Measurements from ENCODE around the gene DUSP8.

DUSP8 gene

DNA sequence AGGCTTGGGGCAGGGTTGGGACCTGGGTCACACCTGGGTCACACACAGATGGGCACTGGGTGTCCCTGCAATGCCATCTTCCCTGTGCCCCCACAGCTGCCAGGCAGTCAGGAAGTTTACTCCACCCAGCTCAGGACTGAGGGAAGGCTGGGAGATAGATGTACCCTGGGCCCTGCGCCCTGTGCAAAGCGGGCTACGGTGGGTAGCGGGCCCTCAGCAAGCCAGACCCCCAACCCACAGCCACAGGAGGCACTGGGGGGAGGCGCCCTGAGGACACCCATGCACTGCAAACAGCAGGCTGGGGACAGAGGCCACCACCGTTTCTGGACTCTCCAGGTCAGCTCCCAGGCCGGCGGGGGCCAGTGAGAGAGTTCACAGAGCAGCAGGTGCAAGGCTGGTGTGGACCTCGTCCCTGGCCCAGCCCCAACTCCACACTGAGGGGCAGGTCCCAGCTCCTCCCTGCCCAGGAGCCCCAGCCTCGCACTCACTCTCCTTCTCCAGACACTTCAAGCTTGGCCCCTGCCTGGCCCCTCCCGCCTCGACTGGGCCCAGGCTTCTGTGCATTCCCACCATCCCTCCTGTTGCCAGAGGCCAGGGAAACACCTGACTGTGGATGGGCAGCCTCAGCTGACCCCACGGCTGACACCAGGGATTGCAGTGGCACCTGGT lies 4.9 kb downstream of the DUSP8 start:
- H3K4me3 ChIP-seq (ENCODE audit: low read depth, low read length): no peak overlapping the region
- no peak for DNase-seq (ENCODE audit: low read depth)
- TF ChIP-seq, protein P1, sequence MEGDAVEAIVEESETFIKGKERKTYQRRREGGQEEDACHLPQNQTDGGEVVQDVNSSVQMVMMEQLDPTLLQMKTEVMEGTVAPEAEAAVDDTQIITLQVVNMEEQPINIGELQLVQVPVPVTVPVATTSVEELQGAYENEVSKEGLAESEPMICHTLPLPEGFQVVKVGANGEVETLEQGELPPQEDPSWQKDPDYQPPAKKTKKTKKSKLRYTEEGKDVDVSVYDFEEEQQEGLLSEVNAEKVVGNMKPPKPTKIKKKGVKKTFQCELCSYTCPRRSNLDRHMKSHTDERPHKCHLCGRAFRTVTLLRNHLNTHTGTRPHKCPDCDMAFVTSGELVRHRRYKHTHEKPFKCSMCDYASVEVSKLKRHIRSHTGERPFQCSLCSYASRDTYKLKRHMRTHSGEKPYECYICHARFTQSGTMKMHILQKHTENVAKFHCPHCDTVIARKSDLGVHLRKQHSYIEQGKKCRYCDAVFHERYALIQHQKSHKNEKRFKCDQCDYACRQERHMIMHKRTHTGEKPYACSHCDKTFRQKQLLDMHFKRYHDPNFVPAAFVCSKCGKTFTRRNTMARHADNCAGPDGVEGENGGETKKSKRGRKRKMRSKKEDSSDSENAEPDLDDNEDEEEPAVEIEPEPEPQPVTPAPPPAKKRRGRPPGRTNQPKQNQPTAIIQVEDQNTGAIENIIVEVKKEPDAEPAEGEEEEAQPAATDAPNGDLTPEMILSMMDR (conservative IDR thresholded peaks at IDR 0.05; ENCODE audit: low read depth, low read length): peak; percentile 1

DNA sequence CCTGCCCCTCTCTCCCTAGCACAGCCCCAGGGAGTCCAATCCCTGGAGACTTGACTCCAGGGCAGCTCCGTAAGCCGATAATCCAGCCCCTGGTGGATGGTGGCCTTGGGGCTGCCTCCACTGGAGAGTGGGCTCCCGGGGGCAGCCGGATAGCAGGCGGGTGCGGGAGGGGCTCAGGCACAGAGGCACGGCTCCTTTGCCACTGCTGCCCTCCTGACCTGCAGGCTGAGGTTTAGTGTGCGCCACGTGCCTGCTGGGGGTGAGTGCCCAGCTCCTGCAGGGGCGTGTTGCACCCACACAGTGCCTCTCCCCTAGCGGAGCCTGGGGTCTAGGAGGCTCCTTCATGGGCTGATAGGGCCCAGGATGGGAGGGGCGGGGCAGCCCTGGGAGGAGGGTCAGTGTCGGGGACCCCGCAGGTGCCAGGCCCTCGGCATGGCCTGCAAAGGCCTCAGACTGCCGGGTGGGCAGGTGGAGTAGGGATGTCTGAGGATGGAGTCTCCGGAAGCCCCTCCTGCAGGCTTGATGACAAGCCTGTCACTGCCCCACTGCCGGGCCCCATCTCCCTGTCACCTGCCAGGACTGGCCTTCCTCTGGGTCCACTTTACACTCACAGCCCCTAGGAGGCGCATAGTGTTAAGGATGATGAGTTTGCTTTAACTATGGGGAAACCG lies 5.6 kb downstream of the DUSP8 start:
- TF ChIP-seq, protein P1 (conservative IDR thresholded peaks at IDR 0.05; ENCODE audit: low read depth, low read length): peak; percentile 22
- H3K4me3 ChIP-seq (ENCODE audit: low read depth, low read length): no peak overlapping the region
- no peak for DNase-seq (ENCODE audit: low read depth)

DNA sequence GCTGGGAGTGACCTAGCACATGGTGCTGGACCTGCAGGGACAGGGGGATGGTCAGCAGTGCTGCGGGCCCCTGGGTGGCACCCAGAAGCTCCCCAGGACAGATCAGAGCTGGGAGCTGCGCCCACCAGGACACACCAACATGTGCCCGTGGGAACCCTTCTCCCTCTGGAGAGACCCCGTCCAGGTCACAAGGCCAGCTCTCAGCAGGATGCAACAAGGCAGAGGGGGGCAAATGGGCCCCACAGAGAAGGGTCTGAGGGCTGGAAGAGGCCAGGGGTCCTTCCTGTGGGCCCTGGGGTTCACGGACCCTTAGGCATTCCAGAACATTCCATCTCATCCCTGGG lies 6.2 kb downstream of the DUSP8 start:
- TF ChIP-seq, protein P1 (conservative IDR thresholded peaks at IDR 0.05; ENCODE audit: low read depth, low read length): no peak
- no peak for DNase-seq (ENCODE audit: low read depth)
- no peak overlapping the region for H3K4me3 ChIP-seq (ENCODE audit: low read depth, low read length)

DNA sequence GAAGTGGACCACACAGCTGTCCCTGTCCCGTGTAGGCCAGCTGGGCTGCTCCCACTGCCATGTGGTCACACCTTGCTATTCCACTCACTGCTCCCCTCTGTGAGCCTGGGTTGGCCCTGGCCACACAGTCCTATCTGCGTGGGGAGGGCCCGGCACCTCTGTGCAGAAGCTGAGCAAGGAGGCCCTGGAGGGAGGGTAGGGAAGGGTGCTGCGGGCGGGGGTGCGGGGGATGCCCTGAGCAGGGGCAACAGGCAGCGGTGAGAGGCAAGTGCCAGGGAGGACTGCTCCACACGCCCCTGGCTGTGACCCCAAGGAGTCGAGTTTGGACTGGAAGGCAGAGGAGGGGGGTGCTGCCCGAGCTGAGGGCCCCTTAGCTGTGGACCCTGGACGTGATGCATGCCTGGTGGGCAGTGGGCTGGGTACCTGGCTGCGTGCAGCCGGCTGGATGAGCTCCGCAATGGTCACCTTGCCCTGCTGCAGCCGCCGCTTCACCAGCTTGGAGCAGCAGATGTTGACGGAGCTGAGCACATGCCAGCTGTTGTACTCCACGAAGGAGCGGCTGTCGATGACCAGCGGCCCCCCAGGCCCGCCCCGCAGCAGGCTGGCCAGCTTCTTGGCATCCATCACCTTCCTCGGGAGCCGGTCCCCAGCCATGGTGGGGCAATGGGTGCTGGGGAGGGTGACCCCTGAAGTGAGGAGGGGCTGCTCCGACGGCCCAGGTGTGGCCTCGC lies 6.7 kb downstream of the DUSP8 start:
- no peak for DNase-seq (ENCODE audit: low read depth)
- TF ChIP-seq, protein P1 (conservative IDR thresholded peaks at IDR 0.05; ENCODE audit: low read depth, low read length): no peak
- no peak overlapping the region for H3K4me3 ChIP-seq (ENCODE audit: low read depth, low read length)

DNA sequence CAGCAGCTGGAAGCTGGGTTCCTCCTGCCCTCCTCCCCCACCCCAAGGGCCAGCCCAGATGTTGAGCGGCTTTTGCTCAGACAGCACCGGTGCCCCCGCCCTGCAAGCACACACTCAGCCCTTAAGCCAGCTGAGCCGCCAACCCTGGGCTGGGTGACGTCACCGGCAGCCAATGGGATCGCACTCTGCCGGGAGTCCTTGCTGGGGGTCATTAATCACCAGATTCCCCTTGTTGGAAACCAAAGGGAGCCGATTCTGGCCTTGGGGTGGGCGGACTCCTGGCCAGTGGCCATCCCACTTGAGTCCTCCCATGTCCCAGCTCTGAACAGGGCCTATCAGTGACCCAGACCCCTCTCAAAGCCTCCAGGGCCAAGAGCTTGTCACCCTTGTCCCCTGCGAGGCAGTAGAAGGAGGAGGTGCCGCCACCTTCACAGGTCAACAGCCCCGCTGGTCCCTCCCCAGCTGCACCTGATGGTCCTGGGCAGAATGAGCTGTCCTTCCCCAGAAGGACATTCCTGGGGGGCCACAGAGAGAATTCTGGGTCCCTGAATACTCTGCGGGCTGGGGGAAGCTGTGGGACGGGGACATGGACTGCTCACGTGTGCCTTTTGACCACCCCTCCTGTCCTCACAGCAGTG lies 7.4 kb downstream of the DUSP8 start:
- TF ChIP-seq, protein P1 (conservative IDR thresholded peaks at IDR 0.05; ENCODE audit: low read depth, low read length): no peak
- peak; percentile 81 for DNase-seq (ENCODE audit: low read depth)
- no peak overlapping the region for H3K4me3 ChIP-seq (ENCODE audit: low read depth, low read length)

DNA sequence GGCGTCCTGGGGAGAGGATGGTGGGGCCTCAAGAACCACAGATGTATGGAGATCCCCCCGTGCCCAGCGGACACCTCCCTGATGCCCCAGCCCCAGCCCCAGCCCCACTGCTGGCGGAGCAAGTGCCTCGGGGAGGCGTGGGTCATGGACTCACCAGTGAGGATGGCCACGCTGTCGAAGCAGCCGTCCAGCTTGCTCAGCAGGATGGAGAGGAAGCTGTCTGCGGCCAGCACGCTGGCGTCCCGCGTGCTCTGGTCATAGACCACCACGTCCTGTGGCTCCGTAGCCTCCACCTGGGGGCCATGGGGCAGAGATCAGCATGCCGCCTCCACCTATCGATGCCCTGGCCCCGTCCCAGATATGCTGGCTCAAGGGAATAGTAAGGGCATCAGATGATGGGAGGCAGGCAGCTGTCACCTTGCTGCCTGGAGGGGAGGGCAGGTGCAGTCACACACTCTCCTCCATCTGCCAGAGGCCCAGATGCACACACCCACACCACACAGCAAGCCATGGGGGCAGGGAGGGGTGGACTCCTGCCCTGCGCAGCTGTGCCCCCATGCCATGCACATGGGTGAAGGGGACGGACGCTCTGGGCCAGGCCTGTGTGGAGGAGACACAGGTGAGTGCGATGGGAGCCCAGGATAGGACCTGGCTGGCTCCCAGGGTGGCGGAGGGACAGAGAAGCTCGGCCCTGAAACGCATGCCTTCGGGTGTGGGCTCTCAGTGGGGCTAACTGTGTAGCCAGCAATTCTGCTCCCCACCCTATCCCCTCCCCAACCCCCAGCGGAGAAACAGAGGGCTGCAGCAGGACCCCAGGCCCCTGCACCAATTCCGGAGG lies 8.2 kb downstream of the DUSP8 start:
- TF ChIP-seq, protein P1 (conservative IDR thresholded peaks at IDR 0.05; ENCODE audit: low read depth, low read length): no peak

More for the DNA sequence above, 8.2 kb downstream of the DUSP8 start:
- no peak overlapping the region for H3K4me3 ChIP-seq (ENCODE audit: low read depth, low read length)
- no peak for DNase-seq (ENCODE audit: low read depth)
